ENCODE results near the gene ZNG1A.

- TF ChIP-seq CTCF (tag by site-specific recombination; IDR thresholded peaks at IDR 0.05): no peak
- TF ChIP-seq YY1 (tag by site-specific recombination; IDR thresholded peaks at IDR 0.05): no peak
- no peak for TF ChIP-seq PBX3 (CRISPR knock-in tag; IDR thresholded peaks at IDR 0.05)
- no peak for TF ChIP-seq ZNF544 (tag by site-specific recombination; IDR thresholded peaks at IDR 0.05)
- no peak for TF ChIP-seq ZNF660 (tag by site-specific recombination; IDR thresholded peaks at IDR 0.05)
- no peak for TF ChIP-seq ZNF530 (tag by site-specific recombination; IDR thresholded peaks at IDR 0.05; ENCODE audit: low read depth)
- TF ChIP-seq TSHZ1 (tag by site-specific recombination; IDR thresholded peaks at IDR 0.05; ENCODE audit: borderline replicate concordance): no peak
- no peak for TF ChIP-seq ZNF2 (tag by site-specific recombination; IDR thresholded peaks at IDR 0.05)
- TF ChIP-seq, protein P1, sequence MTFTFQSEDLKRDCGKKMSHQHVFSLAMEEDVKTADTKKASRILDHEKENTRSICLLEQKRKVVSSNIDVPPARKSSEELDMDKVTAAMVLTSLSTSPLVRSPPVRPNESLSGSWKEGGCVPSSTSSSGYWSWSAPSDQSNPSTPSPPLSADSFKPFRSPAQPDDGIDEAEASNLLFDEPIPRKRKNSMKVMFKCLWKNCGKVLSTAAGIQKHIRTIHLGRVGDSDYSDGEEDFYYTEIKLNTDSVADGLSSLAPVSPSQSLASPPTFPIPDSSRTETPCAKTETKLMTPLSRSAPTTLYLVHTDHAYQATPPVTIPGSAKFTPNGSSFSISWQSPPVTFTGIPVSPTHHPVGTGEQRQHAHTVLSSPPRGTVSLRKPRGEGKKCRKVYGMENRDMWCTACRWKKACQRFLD (tag by site-specific recombination; IDR thresholded peaks at IDR 0.05): no peak
- no peak for TF ChIP-seq ZNF274 (IDR thresholded peaks at IDR 0.05; ENCODE audit: low read length)
- TF ChIP-seq ZNF274 (tag by site-specific recombination; IDR thresholded peaks at IDR 0.05; ENCODE audit: borderline replicate concordance): no peak
- no peak for TF ChIP-seq PRDM10 (tag by site-specific recombination; IDR thresholded peaks at IDR 0.05)
- no peak for TF ChIP-seq ZNF133 (tag by site-specific recombination; IDR thresholded peaks at IDR 0.05)
- no peak for TF ChIP-seq TCF7L2 (IDR thresholded peaks at IDR 0.05; ENCODE audit: borderline replicate concordance, low read depth, low read length)
- no peak for TF ChIP-seq ZBTB44 (tag by site-specific recombination; IDR thresholded peaks at IDR 0.05)
Measured at GRCh38 chr9:223152-223551, 44.3 kb upstream of the ZNG1A start.
